GM06990 (cell line): ENCODE results near the gene ALOX5.
"Not testable (repeated sequence)": the region's sequence is repeated elsewhere in the genome, so short reads cannot be mapped to it uniquely, and the experiment has no call there.

Source experiments
- DNase-seq: peaks from one replicate; pipeline ENCODE4 v3.0.0-alpha.2; 2011; ENCODE audit not compliant: insufficient read length; ENCODE audit errors: extremely low read depth
- H3K27me3 ChIP-seq: replicated peaks from 2 replicates; pipeline ENCODE4 v1.6.0; 2011; ENCODE audit warnings: low read length; ENCODE audit not compliant: control insufficient read depth, insufficient read depth
- H3K36me3 ChIP-seq: 2 replicates; pipeline ENCODE4 v1.5.1; 2011; ENCODE audit warnings: low read length; ENCODE audit not compliant: control insufficient read depth, insufficient read depth
- H3K4me3 ChIP-seq: replicated peaks from 2 replicates; pipeline ENCODE4 v1.5.1; 2011; ENCODE audit warnings: low read depth, mild to moderate bottlenecking, control low read depth, low read length
- TF ChIP-seq, protein P1 (sequence below): IDR thresholded peaks from 2 replicates; pipeline ENCODE4 v1.5.1; 2011; ENCODE audit warnings: low read length, control low read depth, mild to moderate bottlenecking, inconsistent platforms; ENCODE audit not compliant: insufficient read depth, poor library complexity, severe bottlenecking

The ALOX5 gene

DNA sequence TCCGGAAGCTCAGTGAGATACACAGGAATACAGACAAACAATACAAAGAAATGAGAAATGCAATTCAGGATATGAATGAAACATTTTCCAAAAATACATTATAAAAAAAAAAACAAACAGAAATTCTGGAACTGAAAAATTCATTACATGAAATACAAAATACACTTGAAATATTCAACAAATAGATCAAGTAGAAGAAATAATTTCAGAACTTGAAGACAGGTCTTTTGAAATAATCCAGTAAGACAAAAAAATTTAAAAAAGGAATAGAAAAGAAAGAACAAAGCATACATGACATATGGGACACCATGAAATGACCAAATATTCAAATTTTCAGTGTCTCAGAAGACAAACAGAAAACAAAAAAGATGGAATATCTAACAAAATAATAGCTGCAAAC is 102.5 kb downstream of the ALOX5 start:
- no peak for DNase-seq
- TF ChIP-seq, protein P1, sequence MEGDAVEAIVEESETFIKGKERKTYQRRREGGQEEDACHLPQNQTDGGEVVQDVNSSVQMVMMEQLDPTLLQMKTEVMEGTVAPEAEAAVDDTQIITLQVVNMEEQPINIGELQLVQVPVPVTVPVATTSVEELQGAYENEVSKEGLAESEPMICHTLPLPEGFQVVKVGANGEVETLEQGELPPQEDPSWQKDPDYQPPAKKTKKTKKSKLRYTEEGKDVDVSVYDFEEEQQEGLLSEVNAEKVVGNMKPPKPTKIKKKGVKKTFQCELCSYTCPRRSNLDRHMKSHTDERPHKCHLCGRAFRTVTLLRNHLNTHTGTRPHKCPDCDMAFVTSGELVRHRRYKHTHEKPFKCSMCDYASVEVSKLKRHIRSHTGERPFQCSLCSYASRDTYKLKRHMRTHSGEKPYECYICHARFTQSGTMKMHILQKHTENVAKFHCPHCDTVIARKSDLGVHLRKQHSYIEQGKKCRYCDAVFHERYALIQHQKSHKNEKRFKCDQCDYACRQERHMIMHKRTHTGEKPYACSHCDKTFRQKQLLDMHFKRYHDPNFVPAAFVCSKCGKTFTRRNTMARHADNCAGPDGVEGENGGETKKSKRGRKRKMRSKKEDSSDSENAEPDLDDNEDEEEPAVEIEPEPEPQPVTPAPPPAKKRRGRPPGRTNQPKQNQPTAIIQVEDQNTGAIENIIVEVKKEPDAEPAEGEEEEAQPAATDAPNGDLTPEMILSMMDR: no peak
- H3K27me3 ChIP-seq: no peaks in the 10 kb centered on the region
- no peaks in the 10 kb centered on the region for H3K36me3 ChIP-seq
- no peak overlapping the region for H3K4me3 ChIP-seq

GRCh38 chr10:45480294-45480693 is 106.3 kb downstream of the ALOX5 start:
- Histone ChIP-seq H3K36me3 (no peaks in the 10 kb centered on the region), H3K27me3 (no peaks in the 10 kb centered on the region), H3K4me3 (no peak overlapping the region)
- TF ChIP-seq, protein P1: no peak
- DNase-seq: no peak

GRCh38 chr10:45481100-45481499 is 107.1 kb downstream of the ALOX5 start:
- DNase-seq, H3K4me3 ChIP-seq, H3K36me3 ChIP-seq, H3K27me3 ChIP-seq: not testable (repeated sequence)

DNA sequence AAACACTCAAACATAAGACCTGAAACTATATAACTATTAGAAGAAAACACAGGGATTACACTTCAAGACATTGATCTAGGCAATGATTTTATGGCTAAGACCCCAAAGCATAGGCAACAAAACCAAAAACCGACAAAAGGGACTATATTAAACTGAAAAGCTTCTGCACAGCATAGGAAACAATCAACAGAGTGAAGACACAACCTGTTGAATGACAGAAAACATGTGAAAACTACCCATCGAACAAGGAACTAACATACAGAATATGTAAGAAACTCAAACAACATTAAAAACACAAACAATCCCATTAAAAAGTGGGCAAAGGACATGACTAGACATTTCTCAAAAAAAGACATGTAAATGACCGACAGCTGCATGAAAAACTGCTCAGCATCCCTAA is 109.0 kb downstream of the ALOX5 start:
- peaks cover 1% of the 10 kb centered on the region for H3K36me3 ChIP-seq
- no peaks in the 10 kb centered on the region for H3K27me3 ChIP-seq
- no peak for DNase-seq
- no peak overlapping the region for H3K4me3 ChIP-seq
- TF ChIP-seq, protein P1: no peak

DNA sequence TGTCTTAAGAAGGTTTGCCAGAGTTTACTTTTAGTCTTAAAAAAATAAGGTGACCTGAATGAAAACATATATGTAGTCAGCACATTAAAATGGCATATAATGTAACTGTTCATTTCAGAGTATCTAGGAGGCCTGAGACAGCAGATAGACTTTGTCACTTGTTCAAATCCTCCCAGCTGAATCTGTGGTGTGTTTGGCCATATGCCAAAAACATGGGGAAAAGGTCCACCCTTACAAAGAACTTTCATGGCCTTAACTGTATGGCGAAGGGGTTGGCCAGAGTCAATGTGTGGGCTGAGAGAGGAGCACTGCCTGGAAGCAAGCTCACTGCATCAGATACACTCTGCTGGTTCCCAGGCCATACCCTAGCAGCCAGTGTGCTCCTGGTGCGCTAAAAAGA is 113.7 kb downstream of the ALOX5 start:
- TF ChIP-seq, protein P1: no peak
- Histone ChIP-seq H3K27me3 (no peaks in the 10 kb centered on the region), H3K4me3 (no peak overlapping the region), H3K36me3 (peaks cover 1% of the 10 kb centered on the region)
- DNase-seq: no peak

- H3K27me3 ChIP-seq: no peaks in the 10 kb centered on the region
- no peak overlapping the region for H3K4me3 ChIP-seq
- TF ChIP-seq, protein P1: no peak
- DNase-seq: no peak
- peaks cover 1% of the 10 kb centered on the region for H3K36me3 ChIP-seq
These were observed 114.3 kb downstream of the ALOX5 start for GRCh38 chr10:45488365-45488764.
